Femur (tissue), 1 donor: ENCODE data around the gene LRRC7.

Experiments used
- DNase-seq: peaks from one replicate; pipeline ENCODE4 v3.0.0-alpha.2; 2017

LRRC7 gene

DNA sequence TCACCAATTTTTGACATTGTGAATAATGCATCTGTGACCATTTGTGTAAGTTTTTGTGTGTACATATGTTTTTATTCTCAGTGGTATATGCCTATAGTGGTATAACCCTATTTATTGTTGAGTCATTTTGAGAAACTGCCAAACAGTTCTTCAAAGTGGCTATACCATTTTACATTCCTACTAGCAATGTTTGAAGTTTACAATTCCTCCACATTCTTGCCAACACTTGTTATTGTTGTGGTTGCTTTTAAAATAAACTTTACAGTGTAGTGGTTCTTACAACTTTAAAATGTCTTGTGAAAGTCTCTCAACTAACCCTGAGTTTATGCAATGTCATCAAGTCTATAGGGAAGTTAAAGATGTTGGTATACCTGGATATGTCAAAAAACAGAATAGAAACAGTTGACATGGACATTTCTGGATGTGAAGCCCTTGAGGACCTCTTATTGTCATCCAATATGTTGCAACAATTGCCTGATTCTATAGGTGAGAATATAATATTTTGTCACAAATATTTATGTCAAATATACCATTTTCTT, 418.2 kb downstream of the LRRC7 start:
- no peak for DNase-seq

GRCh38 chr1:69987881-69988280, 420.2 kb downstream of the LRRC7 start:
- no peak for DNase-seq

DNA sequence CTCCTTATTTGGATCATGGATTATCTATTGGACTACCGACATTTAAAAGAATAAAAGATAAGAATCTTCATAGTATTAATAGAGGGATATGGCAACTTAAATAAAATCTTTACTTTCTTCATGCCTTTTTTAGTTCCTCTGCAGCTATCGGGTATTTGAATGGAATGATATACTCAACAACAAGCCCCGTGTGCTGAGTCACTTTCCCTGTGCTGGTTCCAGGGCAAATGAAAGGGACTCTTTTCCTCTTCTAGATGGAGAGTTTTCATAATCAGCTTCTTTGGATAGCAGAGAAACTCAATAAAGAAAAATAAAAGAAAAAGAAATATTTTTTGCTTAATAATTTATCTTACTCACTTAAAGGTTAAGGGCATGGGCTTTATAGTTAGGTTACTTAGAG, 423.9 kb downstream of the LRRC7 start:
- DNase-seq, result no peak

- DNase-seq, result no peak
Observed at GRCh38 chr1:69992594-69992993, 424.9 kb downstream of the LRRC7 start.

DNA sequence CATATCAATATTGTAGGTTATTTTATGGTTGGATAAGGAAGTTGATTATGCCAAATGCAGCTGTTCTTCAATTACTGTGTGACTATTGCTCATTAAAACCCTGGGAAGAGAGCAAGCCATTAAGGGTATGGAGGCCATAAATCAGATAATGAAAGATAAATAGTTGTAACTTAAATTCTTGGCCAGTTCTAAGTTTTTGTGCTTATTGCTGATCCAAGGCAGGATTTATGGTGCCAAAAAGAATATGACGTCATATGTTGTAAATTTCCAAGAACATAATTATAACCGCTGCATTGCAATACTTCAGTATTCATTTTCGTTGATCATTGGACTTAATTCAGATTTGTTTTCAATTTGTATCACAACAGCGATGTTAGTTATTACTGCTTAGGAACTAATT, 426.1 kb downstream of the LRRC7 start:
- DNase-seq, result no peak

DNA sequence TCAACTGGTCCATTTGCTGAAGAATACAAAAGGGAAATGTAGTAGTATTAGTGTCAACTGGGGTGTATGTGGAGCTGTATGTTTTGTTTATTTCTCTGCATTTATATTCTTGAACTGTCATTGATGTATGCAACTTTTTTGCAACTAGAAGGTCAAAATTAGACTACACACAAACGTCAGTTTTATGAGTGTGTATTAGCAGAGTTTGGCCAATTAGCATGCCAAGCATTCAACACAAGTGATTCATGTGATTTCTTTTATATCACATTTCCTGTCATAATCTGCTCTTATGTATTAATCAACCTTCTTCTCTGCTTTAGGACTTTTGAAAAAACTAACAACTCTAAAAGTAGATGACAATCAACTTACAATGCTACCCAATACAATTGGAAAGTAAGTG, 426.5 kb downstream of the LRRC7 start:
- no peak for DNase-seq

DNA sequence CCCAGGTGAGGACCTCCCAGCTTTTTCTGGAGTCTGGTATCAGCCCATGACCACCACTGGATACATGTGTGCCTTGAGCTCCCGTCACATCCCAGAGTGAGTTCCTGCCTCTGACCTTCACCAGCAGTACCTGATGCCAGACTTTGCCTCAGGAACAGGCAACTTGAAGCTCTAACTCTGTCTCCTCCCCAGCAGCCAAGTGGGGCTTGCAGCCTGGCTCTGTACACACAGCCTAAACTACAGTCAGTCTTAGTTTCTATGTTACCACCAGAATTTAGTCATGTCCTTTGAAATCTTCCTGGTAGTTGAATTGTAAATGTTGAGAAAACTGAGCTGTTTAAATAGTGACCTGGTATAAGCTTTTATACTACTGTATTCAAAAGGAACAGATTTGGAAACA, 431.1 kb downstream of the LRRC7 start:
- DNase-seq, result no peak

DNA sequence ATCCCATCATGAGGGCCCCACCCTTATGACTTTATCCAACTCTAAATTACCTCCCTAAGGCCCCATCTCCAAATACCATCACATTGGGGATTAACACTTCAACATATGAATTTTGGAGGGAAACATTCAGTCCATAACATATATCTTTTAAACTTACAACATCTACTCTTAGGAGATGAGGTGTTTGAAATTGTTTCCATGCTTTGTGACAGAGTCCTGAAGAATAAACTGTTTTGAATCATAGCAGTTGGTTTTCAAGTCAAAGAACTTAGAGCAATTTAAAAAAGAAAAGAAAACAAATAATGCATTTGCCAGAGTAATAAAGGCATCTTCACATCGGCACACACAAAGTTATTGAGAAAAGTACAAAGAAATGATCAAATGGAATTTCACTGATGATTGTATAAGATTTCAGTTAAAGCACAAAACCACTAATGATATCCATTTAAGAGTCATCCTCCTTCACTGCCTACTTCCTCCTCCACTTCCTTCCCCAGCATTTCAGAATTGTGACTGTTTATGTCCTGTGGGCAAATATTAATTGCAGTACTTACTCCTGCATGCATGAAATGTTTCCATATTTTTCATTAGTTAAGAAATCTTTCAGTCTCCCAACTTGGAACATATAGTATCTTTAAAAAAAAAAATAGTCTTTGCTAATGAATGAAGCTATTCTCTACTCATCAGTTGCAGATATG, 435.6 kb downstream of the LRRC7 start:
- no peak for DNase-seq

DNA sequence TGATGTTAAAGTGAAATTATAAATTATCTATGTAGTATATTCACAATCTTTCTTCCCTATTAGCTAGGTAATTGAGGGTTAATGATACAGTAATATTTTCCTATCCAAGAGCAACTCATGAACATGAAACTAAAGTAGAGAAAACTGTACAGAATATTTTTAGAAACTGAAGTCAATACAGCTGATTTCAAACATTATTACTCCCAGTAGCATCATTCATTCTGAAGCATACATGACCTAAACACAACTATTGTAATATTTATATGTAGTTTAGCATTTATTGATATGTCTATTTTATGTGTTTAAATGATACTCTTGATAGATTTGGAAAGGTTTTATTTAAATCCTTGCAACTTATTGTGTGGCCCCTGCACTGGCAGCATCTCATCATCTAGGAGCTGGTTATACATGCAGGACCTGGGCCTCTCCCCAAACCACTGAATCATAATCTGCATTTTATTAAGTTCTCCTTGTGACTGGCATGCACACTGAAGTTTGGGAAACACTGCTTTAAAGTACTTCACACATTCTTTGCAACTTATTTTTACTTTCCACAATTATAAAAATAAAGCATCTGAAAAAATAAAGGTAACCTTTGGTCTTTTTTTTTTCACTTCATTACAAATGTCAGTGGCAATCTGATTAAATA, 437.8 kb downstream of the LRRC7 start:
- no peak for DNase-seq

DNA sequence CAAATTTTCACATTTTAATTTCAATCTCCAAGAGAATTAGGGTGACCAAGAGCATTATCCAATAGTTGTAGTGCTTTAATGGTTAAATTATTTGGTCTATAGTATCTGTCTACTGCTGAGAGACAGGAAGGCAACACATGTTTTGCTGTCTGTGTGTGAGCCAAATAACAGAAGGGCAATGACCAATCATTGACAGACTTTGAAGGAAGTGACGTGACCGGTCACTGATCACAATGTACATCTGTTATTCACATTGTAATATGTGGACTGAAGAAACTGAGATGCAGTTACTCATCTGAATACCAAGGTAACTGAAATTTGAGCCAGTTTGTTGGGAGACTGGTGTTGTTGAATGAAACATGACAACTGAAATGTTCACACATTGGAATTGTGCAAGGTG, 440.9 kb downstream of the LRRC7 start:
- DNase-seq, result no peak

DNA sequence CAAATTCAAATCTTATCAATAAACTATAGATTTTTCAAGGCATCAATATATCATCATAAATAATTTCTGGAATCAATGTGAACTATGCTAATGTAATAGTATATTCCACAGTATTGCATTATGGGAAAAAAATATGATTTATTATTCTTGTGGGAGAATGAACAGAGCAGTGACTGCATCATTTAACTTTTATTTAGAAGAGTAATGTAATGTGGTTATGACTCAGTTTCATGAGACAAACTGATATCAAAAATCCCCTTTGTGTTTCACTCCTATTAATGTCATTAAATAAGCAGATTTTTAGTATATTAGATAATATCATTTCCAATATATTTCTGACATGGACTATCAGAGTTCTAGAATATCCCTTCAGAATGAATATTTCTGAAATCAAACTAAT, 450.0 kb downstream of the LRRC7 start:
- no peak for DNase-seq

- no peak for DNase-seq
Observed at GRCh38 chr1:70024272-70024671, 456.6 kb downstream of the LRRC7 start.

DNA sequence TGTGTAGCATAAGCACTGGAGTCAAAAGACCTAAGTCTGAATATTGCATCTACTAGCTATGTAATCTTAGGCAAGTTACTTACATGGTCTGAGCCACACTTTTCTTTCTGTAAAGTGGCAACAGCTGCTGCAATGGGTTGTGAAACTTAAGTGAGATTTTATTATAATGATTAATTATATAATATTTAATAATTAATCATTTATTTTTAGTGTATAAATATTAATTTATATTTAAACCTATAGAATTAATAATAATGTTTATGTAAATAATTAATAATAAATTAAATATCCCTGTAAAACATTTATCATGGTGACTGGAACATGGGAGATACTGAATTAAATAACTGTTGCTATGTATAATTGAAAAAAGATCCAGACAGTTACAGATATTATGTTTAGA, 457.3 kb downstream of the LRRC7 start:
- no peak for DNase-seq

DNA sequence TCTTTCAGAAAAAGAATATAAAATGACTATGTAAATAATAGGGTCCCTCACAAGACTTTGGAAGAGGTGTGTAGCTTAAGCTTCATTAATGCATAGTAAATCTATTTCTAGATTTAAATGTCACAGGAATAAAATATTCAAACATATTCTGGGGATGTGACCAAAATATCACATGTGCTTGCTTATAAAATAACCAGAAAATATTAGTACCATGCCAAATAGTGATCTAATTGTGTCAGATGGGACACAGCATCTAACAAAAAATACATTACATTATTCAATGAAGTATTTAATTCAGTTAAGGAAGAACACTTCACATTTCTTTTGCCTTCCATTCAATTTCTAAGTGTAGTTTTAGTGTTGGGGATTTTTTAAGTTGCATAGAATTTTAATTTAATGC, 458.1 kb downstream of the LRRC7 start:
- no peak for DNase-seq

DNA sequence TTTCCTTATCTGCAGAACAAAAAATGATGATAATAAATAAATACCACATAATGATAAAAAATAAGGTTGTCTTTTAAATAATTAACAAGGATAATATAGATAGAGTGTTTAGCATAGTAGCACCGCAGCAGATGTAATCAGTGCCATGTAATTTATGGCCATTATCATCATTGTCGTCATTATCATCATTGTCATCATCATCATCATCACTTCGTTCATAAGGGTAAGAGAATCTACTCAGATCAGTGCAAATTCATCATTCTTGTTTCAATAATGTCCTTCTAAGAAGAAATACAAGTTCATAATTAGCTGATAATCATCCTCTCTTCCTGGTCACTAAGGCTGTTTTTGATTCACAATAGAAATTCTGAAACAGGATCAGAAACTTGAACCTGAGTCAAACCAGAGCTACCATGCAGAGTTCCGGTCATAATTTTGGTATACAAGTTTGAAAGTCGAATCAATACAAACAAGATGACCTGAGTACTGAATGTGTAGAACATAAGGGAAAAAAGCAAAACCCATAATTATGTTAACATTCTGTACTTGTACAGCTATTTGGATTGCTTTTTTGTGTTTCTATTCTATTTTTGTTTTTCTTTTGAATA, 465.6 kb downstream of the LRRC7 start:
- DNase-seq, result no peak

DNA sequence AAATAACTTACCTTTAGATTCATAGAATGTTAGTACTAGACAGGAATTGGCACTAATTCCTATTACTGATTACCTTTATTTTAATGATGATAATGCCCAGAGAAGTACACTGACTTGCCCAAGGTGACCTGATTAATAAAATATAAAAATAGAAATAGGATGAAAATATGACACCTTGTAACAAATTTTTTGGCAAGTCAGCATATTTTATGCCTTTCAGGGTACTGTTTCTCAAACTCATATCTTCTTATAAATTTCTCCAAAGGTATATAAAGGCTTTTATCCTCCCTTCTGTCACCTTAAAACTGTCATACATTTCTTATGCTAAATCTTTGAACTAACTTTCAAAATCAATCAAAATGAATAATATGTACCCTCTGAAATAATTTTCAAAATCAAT, 466.2 kb downstream of the LRRC7 start:
- no peak for DNase-seq

- peak; percentile 20 for DNase-seq
Observed at GRCh38 chr1:70034403-70034802, 466.7 kb downstream of the LRRC7 start.

DNA sequence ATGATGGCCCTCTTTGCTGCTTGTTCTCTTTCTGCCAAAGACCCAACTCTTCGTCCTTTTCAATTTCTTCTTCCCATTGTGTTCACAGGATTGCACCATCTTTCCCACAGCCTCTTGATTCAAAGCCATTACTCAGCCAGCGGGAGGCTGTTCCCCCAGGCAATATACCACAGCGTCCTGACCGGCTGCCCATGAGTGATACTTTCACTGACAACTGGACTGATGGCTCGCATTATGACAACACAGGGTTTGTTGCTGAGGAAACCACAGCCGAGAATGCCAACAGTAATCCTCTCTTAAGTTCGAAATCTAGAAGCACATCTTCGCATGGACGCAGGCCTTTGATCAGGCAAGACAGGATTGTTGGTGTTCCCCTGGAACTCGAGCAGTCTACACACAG, 470.3 kb downstream of the LRRC7 start:
- DNase-seq, result peak; percentile 29

- no peak for DNase-seq
Observed at GRCh38 chr1:70039485-70039884, 471.8 kb downstream of the LRRC7 start.

DNA sequence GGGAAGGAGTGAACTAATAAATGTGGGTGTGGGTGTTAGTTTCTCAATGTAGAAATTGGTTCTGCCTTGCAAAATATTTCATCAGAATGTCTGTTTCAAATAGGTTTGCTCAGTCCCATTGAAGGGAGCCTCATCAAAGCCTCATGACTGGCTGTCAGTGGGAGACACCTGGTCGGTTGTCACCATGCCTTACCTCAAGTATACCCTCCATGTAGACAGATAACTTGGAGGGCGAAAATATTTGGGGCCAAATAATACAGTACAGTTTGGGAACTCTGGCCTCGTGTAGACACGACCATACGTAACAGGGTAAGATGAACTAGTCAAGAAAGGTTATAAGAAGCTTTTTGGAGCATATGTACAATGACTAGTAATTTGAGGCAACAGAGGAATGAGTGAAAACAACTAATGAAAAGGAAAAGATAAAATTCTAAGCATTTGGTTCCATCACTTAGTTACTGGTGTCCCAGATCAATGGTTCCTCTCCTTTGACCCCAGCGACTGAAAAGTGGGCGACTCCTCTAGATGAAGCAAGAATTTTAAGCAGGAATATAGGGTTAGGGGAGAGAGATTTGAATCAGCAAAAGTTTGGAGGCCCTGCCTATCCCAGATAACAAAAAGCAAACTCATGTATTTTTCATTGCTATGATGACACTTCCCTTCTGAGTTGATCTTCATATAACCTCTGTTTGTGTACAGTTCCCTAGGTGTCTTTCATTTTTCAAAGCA, 473.8 kb downstream of the LRRC7 start:
- no peak for DNase-seq

GRCh38 chr1:70042090-70042731, 474.5 kb downstream of the LRRC7 start:
- no peak for DNase-seq

- no peak for DNase-seq
Observed at GRCh38 chr1:70043804-70044203, 476.1 kb downstream of the LRRC7 start.

DNA sequence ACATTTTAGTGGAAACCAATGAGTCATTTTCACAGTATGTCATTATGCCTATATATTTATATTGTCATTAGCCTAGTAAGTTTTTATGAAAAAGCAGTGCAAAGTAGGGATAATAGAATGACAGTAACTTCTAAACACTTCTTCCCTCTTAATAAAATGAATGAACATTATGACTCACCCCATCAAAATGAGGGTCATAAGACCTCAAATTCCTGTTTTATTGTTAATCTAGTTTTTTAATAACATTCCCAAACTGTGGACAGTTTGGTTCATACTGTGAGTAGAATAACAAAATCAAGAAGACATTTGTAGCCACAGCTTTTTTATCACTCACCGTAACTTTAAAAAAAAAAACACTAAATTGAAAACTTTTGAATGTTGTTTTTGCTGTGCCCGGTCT, 477.1 kb downstream of the LRRC7 start:
- no peak for DNase-seq
